ENCODE measurements around the gene EPS15.

GRCh38 chr1:51331206-51332100 lies 187.6 kb downstream of the EPS15 start:
- no peak for TF ChIP-seq EP300 (IDR thresholded peaks at IDR 0.05)
- TF ChIP-seq CTCF (IDR thresholded peaks at IDR 0.05), result no peak

Data from tibial nerve (tissue), 4 donors.